HCT116 (cell line): Measurements from ENCODE around the gene TMEM178B.

Source experiments
- CEBPB ChIP-seq: IDR thresholded peaks from 2 replicates; pipeline ENCODE4 v1.6.1; 2012; ENCODE audit warnings: low read depth
- CTCF ChIP-seq, 3 experiments: fragments of 200-600 bp in 1 of 3; sonication (generic) in 1 of 3; IDR thresholded peaks in 2 of 3; conservative IDR thresholded peaks in 1 of 3; 2 replicates each; pipeline ENCODE4 v1.5.1; 2012 to 2017; ENCODE audit warnings: low read depth in 2 of 3, low read length in 2 of 3, antibody characterized with exemption in 1 of 3, borderline replicate concordance in 1 of 3, control low read depth in 1 of 3, mild to moderate bottlenecking in 1 of 3, mixed read lengths in 1 of 3, mixed run types in 1 of 3, moderate library complexity in 1 of 3; ENCODE audit not compliant: insufficient read depth in 1 of 3
- EGR1 ChIP-seq: IDR thresholded peaks from 2 replicates; pipeline ENCODE4 v1.6.1; 2012; ENCODE audit warnings: low read depth
- EZH2 ChIP-seq: fragments of 200-600 bp; sonication (generic); IDR thresholded peaks from 2 replicates; pipeline ENCODE4 v1.6.1; 2017; ENCODE audit warnings: antibody characterized with exemption, mixed run types
- EZH2phosphoT487 ChIP-seq: fragments of 200-600 bp; IDR thresholded peaks from 2 replicates; pipeline ENCODE4 v1.6.1; 2018; ENCODE audit warnings: antibody characterized with exemption, borderline replicate concordance
- JUND ChIP-seq: IDR thresholded peaks from 2 replicates; pipeline ENCODE4 v1.6.1; 2012
- POLR2A ChIP-seq: IDR thresholded peaks from 2 replicates; pipeline ENCODE4 v1.7.0; 2011; ENCODE audit warnings: borderline replicate concordance; ENCODE audit not compliant: insufficient read depth, insufficient read length; ENCODE audit errors: extremely low read depth
- SRF ChIP-seq: IDR thresholded peaks from 2 replicates; pipeline ENCODE4 v1.6.1; 2012; ENCODE audit warnings: low read depth
- TCF7L2 ChIP-seq: IDR thresholded peaks from 2 replicates; pipeline ENCODE4 v1.7.0; 2011; ENCODE audit warnings: borderline replicate concordance, inconsistent platforms; ENCODE audit not compliant: insufficient read depth, insufficient read length; ENCODE audit errors: extremely low read depth
- YY1 ChIP-seq: IDR thresholded peaks from 2 replicates; pipeline ENCODE4 v1.6.1; 2011; ENCODE audit warnings: low read length, low read depth, moderate library complexity, mild to moderate bottlenecking; ENCODE audit not compliant: insufficient replicate concordance; ENCODE audit errors: extremely low read depth
- ZFX ChIP-seq: fragments of 450-650 bp; IDR thresholded peaks from 2 replicates; pipeline ENCODE4 v1.6.1; 2017
- ZNF274 ChIP-seq: fragments of 200-500 bp; sonication (Bioruptor generic); IDR thresholded peaks from 2 replicates; pipeline ENCODE4 v1.6.1; 2014; ENCODE audit warnings: mild to moderate bottlenecking, low read depth, low read length, inconsistent platforms

GRCh38 chr7:141281311-141281710 lies 207.4 kb downstream of the TMEM178B start:
- TF ChIP-seq ZNF274, result no peak
- no peak for TF ChIP-seq YY1
- no peak for TF ChIP-seq CTCF (IDR thresholded peaks at IDR 0.05 in 2 of 3, conservative IDR thresholded peaks at IDR 0.05 in 1 of 3; ENCODE audit: borderline replicate concordance in 1 of 3, insufficient read depth in 1 of 3, low read depth in 2 of 3, low read length in 2 of 3)
- no peak for TF ChIP-seq POLR2A
- TF ChIP-seq EZH2, result no peak
- TF ChIP-seq EZH2phosphoT487, result no peak
- TF ChIP-seq CEBPB, result no peak
- TF ChIP-seq JUND, result no peak
- no peak for TF ChIP-seq EGR1
- TF ChIP-seq TCF7L2, result no peak
- TF ChIP-seq SRF, result no peak
- TF ChIP-seq ZFX, result no peak
